WTC11 (cell line): ENCODE results near the gene KRT72. TPM values are rescaled to one million over a fixed set of nuclear protein-coding genes. Genes with fewer than 3 reads are reported as not detected.
A peak's percentile ranks its signal among the peaks of the same experiment; 100 is the strongest.

Experiments used
- ATAC-seq: fragments of 200-7000 bp; cut with Tn5 transposase; 2 replicates; pipeline ENCODE4 v1.10.0; 2021; ENCODE audit warnings: mild to moderate bottlenecking, moderate library complexity
- CTCF ChIA-PET: fragments of 300-600 bp; sonication (Branson Sonifier 250); formaldehyde crosslinking; loops from one replicate; lab custom pipeline; 2021; ENCODE audit warnings: antibody characterized with exemption; lab: Charles Lee
- POLR2A ChIA-PET: fragments of 350-600 bp; sonication (Branson Sonifier 250); formaldehyde crosslinking; loops from one replicate; lab custom pipeline; 2021; ENCODE audit warnings: antibody characterized with exemption; lab: Charles Lee
- DNase-seq: peaks from one replicate; pipeline ENCODE4 v3.0.0; 2021; ENCODE audit warnings: low spot score
- H3K27ac Mint-ChIP-seq: 2 replicates; pipeline ENCODE4 v1.8.0; 2021; ENCODE audit warnings: mixed read lengths
- H3K27me3 Mint-ChIP-seq: 2 replicates; pipeline ENCODE4 v1.8.0; 2021; ENCODE audit warnings: low read depth, mild to moderate bottlenecking, moderate library complexity, mixed read lengths
- H3K36me3 Mint-ChIP-seq: 2 replicates; pipeline ENCODE4 v1.8.0; 2021; ENCODE audit warnings: mixed read lengths
- H3K4me1 Mint-ChIP-seq: 2 replicates; pipeline ENCODE4 v1.8.0; 2022; ENCODE audit warnings: mixed read lengths
- H3K4me3 Mint-ChIP-seq: 2 replicates; pipeline ENCODE4 v1.8.0; 2021; ENCODE audit warnings: mild to moderate bottlenecking, moderate library complexity, mixed read lengths
- H3K9me3 Mint-ChIP-seq: 2 replicates; pipeline ENCODE4 v1.8.0; 2021; ENCODE audit warnings: mixed read lengths
- CREB1 ChIP-seq: sonication (generic); formaldehyde crosslinking; IDR thresholded peaks from 2 replicates; pipeline ENCODE4 v1.8.0; 2023; ENCODE audit warnings: mild to moderate bottlenecking, missing genetic modification reagents
- FOXK1 ChIP-seq: sonication (generic); formaldehyde crosslinking; IDR thresholded peaks from 2 replicates; pipeline ENCODE4 v1.8.0; 2022; ENCODE audit warnings: mild to moderate bottlenecking, moderate library complexity, missing genetic modification reagents
- FOXP1 ChIP-seq: sonication (generic); formaldehyde crosslinking; IDR thresholded peaks from 2 replicates; pipeline ENCODE4 v1.8.0; 2022; ENCODE audit warnings: missing genetic modification reagents, mild to moderate bottlenecking, moderate library complexity, borderline replicate concordance
- GRHL2 ChIP-seq: fragments of 250-450 bp; sonication (Bioruptor Pico); IDR thresholded peaks from 2 replicates; pipeline ENCODE4 v1.8.0; 2022; ENCODE audit warnings: mild to moderate bottlenecking, moderate library complexity; ENCODE audit not compliant: insufficient replicate concordance, severe bottlenecking
- HMGA2 ChIP-seq: fragments of 250-450 bp; sonication (Bioruptor Pico); IDR thresholded peaks from 2 replicates; pipeline ENCODE4 v1.4.0; 2021; ENCODE audit warnings: mild to moderate bottlenecking, moderate library complexity
- JUN ChIP-seq: sonication (generic); formaldehyde crosslinking; IDR thresholded peaks from 2 replicates; pipeline ENCODE4 v1.8.0; 2023; ENCODE audit warnings: mild to moderate bottlenecking, missing genetic modification reagents
- SOX15 ChIP-seq: fragments of 250-450 bp; sonication (Bioruptor Pico); IDR thresholded peaks from 2 replicates; pipeline ENCODE4 v1.9.0; 2021; ENCODE audit warnings: mild to moderate bottlenecking
- TEAD1 ChIP-seq: sonication (generic); formaldehyde crosslinking; IDR thresholded peaks from 2 replicates; pipeline ENCODE4 v1.8.0; 2022; ENCODE audit warnings: mild to moderate bottlenecking, missing genetic modification reagents
- TEAD4 ChIP-seq: sonication (generic); formaldehyde crosslinking; IDR thresholded peaks from 2 replicates; pipeline ENCODE4 v1.8.0; 2022; ENCODE audit warnings: mild to moderate bottlenecking, missing genetic modification reagents
- ZNF138 ChIP-seq: sonication (generic); formaldehyde crosslinking; conservative IDR thresholded peaks from 2 replicates; pipeline ENCODE4 v1.8.1; 2022; ENCODE audit warnings: mild to moderate bottlenecking, moderate library complexity, missing genetic modification reagents
- total RNA-seq: library from RNA; stranded (reverse); gene quantifications from 3 replicates; pipeline ENCODE4 v1.2.3, GENCODE V29; 2021
- TF ChIP-seq, protein P1 (sequence below): sonication (generic); formaldehyde crosslinking; IDR thresholded peaks from 2 replicates; pipeline ENCODE4 v1.8.1; 2023; ENCODE audit warnings: mild to moderate bottlenecking, moderate library complexity, missing genetic modification reagents
- TF ChIP-seq, protein P2 (sequence below): sonication (generic); formaldehyde crosslinking; IDR thresholded peaks from 2 replicates; pipeline ENCODE4 v1.8.1; 2022; ENCODE audit warnings: missing genetic modification reagents, borderline replicate concordance
- TF ChIP-seq, protein P3 (sequence below): sonication (generic); formaldehyde crosslinking; IDR thresholded peaks from 2 replicates; pipeline ENCODE4 v1.8.0; 2023; ENCODE audit warnings: missing genetic modification reagents
- TF ChIP-seq, protein P4 (sequence below): sonication (generic); formaldehyde crosslinking; IDR thresholded peaks from 2 replicates; pipeline ENCODE4 v1.8.1; 2023; ENCODE audit warnings: mild to moderate bottlenecking, missing genetic modification reagents, borderline replicate concordance
- TF ChIP-seq, protein P5 (sequence below): sonication (generic); formaldehyde crosslinking; conservative IDR thresholded peaks from 2 replicates; pipeline ENCODE4 v1.8.1; 2023; ENCODE audit warnings: mild to moderate bottlenecking, low read depth, missing genetic modification reagents, moderate library complexity

KRT72 gene
- total RNA-seq, 1 experiment from 2014 or later, result not detected

DNA sequence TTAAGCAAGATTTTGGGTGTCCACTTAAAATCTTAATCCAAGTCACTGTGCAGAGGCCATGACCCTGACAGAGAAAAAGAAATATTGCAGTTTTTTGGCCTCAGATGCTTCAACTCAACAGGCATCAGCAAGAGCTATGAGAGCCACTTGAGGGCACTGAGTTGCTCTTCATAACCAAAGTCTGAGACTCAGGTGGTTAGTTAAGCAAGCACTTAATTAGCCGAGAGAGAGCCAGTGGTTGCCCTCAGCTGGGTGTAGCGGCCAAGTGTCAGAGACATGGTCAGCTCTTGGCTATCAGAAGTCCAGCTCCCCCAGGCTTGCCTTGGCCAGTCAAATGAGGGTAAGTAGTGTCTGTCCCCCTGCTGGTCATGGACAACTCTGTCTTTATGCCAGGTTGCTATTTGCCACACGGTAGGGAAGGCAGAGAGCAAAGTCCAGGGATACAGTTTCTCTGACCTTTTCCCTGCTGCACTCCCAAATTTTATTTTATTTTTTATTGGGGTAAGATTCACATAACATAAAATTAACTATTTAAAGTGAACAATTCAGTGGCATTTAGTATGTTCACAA lies 39.3 kb downstream of the KRT72 start:
- POLR2A ChIA-PET, result no interaction called here
- ATAC-seq, result 0 out of 2 replicates have a peak, but pooled peaks have one; percentile 22
- TF ChIP-seq, protein P1, sequence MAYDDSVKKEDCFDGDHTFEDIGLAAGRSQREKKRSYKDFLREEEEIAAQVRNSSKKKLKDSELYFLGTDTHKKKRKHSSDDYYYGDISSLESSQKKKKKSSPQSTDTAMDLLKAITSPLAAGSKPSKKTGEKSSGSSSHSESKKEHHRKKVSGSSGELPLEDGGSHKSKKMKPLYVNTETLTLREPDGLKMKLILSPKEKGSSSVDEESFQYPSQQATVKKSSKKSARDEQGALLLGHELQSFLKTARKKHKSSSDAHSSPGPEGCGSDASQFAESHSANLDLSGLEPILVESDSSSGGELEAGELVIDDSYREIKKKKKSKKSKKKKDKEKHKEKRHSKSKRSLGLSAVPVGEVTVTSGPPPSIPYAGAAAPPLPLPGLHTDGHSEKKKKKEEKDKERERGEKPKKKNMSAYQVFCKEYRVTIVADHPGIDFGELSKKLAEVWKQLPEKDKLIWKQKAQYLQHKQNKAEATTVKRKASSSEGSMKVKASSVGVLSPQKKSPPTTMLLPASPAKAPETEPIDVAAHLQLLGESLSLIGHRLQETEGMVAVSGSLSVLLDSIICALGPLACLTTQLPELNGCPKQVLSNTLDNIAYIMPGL (CRISPR knock-in tag), result no peak
- TF ChIP-seq, protein P2, sequence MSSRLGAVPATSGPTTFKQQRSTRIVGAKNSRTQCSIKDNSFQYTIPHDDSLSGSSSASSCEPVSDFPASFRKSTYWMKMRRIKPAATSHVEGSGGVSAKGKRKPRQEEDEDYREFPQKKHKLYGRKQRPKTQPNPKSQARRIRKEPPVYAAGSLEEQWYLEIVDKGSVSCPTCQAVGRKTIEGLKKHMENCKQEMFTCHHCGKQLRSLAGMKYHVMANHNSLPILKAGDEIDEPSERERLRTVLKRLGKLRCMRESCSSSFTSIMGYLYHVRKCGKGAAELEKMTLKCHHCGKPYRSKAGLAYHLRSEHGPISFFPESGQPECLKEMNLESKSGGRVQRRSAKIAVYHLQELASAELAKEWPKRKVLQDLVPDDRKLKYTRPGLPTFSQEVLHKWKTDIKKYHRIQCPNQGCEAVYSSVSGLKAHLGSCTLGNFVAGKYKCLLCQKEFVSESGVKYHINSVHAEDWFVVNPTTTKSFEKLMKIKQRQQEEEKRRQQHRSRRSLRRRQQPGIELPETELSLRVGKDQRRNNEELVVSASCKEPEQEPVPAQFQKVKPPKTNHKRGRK, result no peak
- TF ChIP-seq ZNF138 (no peak), CREB1 (CRISPR knock-in tag) (no peak), JUN (CRISPR knock-in tag) (no peak), FOXK1 (CRISPR knock-in tag) (no peak), SOX15 (CRISPR knock-in tag) (no peak)
- TF ChIP-seq, protein P3, sequence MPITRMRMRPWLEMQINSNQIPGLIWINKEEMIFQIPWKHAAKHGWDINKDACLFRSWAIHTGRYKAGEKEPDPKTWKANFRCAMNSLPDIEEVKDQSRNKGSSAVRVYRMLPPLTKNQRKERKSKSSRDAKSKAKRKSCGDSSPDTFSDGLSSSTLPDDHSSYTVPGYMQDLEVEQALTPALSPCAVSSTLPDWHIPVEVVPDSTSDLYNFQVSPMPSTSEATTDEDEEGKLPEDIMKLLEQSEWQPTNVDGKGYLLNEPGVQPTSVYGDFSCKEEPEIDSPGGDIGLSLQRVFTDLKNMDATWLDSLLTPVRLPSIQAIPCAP, result no peak

DNA sequence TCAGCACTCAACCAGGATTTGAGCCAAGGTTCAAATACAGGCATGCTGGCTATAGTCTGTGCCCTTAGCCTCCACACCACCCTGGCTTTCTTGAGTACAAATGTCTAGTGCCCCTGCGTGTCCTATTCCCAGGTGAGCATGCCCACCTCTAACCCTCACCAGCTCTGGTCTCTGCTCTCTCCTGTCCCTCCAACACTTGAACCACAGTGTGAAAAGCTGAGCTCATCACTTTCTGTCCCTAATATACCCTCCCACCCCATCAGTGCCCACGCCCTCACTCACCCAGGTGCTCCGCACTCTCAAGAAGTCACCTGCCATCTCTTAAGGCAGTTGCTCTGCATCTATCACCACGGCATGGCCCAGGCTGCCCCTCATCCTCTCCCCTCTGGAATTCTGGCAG lies 41.3 kb downstream of the KRT72 start:
- Mint-ChIP-seq H3K27me3 (peaks cover 2% of the 10 kb centered on the region; the same call in 1 of the 2 replicates), H3K4me1 (no peaks in the 10 kb centered on the region), H3K36me3 (no peaks in the 10 kb centered on the region), H3K9me3 (no peaks in the 10 kb centered on the region), H3K4me3 (no peak overlapping the region), H3K27ac (no peak overlapping the region)
- DNase-seq, result no peak
- ChIA-PET POLR2A (no interaction called here), CTCF (interaction anchor here (1.3 to 3.2 kb wide), 3 partner anchors 14 to 164 kb away, joined by 4 to 24 read pairs (median 5); no protein-coding TSS in a partner anchor)
- no peak for ATAC-seq
- no peak for TF ChIP-seq TEAD1 (CRISPR knock-in tag)
- no peak for TF ChIP-seq GRHL2 (CRISPR knock-in tag)
- TF ChIP-seq, all 79 proteins: peak for 0

More for the DNA sequence above, 39.3 kb downstream of the KRT72 start:
- H3K27ac Mint-ChIP-seq, result no peak overlapping the region
- H3K4me1 Mint-ChIP-seq, result no peaks in the 10 kb centered on the region
- H3K4me3 Mint-ChIP-seq, result no peak overlapping the region
- no peak for DNase-seq
- no peaks in the 10 kb centered on the region for H3K36me3 Mint-ChIP-seq
- no peaks in the 10 kb centered on the region for H3K9me3 Mint-ChIP-seq
- H3K27me3 Mint-ChIP-seq, result no peaks in the 10 kb centered on the region; the same call in 1 of the 2 replicates
- CTCF ChIA-PET, result interaction anchor here (0.6 to 3.2 kb wide), 23 partner anchors 9 to 547 kb away, joined by 3 to 24 read pairs (median 4); partner anchors contain the start of genes KRT71 and KRT74

DNA sequence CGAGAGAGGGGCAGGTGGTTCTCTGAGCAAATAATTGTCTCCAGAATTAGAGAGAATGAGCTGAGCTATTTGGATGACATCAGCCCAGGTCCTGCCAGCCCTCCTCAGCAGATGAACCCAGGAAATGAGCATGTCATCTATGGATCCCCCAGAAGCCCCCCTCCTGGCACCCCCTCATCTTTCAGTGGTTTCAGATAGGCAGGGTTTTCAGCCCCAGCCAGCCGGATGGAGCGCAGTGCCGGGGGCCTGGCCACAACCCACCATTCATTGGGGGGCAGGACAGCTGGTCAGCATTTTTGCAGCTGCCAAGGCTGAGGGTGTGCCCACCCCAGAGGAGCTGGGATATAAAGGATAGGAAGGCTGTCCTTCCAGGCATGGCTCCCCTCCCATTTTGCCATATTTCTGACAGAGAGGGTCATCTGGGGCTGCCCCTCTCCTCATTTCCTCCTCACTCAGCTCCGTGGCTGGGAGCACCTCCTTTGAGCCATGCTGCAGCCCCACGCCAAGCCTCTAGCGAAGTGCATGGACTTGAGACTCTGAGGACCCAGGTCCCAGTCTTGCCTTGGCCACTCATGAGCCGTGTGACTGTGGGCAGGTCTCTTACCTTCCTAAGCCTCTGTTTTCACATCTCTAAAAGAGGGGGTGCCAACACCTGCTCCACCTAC lies 42.4 kb downstream of the KRT72 start:
- ChIA-PET POLR2A (no interaction called here), CTCF (interaction anchor here (1.7 kb wide), 1 partner anchor 13 kb away, joined by 5 read pairs; no protein-coding TSS in a partner anchor)
- peaks cover 2% of the 10 kb centered on the region; the same call in 1 of the 2 replicates for H3K27me3 Mint-ChIP-seq
- no peak overlapping the region for H3K4me3 Mint-ChIP-seq
- H3K4me1 Mint-ChIP-seq, result no peaks in the 10 kb centered on the region
- H3K9me3 Mint-ChIP-seq, result no peaks in the 10 kb centered on the region
- no peak for TF ChIP-seq HMGA2 (CRISPR knock-in tag)
- ATAC-seq (no peak), DNase-seq (no peak)
- no peak overlapping the region for H3K27ac Mint-ChIP-seq
- H3K36me3 Mint-ChIP-seq, result no peaks in the 10 kb centered on the region

DNA sequence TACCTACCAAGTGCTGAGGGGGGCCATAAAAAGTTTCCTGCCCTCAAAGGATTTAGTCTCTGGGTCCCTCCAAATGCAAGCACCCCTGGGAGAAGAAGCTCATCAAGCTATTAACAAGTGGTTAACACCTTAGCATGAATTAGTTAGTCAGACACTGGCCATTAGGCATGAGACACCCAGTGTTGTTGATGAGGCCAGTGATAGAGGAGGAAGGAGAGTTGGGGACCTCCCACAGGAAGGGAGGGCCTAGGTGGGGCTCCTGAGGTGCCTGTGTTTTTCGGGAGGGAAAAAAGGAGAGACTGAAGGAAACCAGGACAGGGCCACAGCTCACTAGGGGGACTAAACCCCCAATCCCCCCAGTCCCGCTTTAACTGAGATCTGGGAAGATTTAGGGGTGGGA lies 43.8 kb downstream of the KRT72 start:
- ChIA-PET POLR2A (no interaction called here), CTCF (interaction anchor here (0.6 kb wide), 1 partner anchor 432 kb away, joined by 4 read pairs; no protein-coding TSS in a partner anchor)
- H3K27ac Mint-ChIP-seq, result no peak overlapping the region
- no peaks in the 10 kb centered on the region for H3K4me1 Mint-ChIP-seq
- peaks cover 2% of the 10 kb centered on the region; the same call in 1 of the 2 replicates for H3K27me3 Mint-ChIP-seq
- DNase-seq, result no peak
- no peaks in the 10 kb centered on the region for H3K36me3 Mint-ChIP-seq
- H3K4me3 Mint-ChIP-seq, result no peak overlapping the region
- ATAC-seq, result no peak
- no peaks in the 10 kb centered on the region for H3K9me3 Mint-ChIP-seq
- TF ChIP-seq, protein P4, sequence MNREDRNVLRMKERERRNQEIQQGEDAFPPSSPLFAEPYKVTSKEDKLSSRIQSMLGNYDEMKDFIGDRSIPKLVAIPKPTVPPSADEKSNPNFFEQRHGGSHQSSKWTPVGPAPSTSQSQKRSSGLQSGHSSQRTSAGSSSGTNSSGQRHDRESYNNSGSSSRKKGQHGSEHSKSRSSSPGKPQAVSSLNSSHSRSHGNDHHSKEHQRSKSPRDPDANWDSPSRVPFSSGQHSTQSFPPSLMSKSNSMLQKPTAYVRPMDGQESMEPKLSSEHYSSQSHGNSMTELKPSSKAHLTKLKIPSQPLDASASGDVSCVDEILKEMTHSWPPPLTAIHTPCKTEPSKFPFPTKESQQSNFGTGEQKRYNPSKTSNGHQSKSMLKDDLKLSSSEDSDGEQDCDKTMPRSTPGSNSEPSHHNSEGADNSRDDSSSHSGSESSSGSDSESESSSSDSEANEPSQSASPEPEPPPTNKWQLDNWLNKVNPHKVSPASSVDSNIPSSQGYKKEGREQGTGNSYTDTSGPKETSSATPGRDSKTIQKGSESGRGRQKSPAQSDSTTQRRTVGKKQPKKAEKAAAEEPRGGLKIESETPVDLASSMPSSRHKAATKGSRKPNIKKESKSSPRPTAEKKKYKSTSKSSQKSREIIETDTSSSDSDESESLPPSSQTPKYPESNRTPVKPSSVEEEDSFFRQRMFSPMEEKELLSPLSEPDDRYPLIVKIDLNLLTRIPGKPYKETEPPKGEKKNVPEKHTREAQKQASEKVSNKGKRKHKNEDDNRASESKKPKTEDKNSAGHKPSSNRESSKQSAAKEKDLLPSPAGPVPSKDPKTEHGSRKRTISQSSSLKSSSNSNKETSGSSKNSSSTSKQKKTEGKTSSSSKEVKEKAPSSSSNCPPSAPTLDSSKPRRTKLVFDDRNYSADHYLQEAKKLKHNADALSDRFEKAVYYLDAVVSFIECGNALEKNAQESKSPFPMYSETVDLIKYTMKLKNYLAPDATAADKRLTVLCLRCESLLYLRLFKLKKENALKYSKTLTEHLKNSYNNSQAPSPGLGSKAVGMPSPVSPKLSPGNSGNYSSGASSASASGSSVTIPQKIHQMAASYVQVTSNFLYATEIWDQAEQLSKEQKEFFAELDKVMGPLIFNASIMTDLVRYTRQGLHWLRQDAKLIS (CRISPR knock-in tag), result no peak
- TF ChIP-seq TEAD4 (no peak), FOXP1 (no peak), GRHL2 (CRISPR knock-in tag) (no peak), HMGA2 (CRISPR knock-in tag) (no peak)
- TF ChIP-seq, protein P5, sequence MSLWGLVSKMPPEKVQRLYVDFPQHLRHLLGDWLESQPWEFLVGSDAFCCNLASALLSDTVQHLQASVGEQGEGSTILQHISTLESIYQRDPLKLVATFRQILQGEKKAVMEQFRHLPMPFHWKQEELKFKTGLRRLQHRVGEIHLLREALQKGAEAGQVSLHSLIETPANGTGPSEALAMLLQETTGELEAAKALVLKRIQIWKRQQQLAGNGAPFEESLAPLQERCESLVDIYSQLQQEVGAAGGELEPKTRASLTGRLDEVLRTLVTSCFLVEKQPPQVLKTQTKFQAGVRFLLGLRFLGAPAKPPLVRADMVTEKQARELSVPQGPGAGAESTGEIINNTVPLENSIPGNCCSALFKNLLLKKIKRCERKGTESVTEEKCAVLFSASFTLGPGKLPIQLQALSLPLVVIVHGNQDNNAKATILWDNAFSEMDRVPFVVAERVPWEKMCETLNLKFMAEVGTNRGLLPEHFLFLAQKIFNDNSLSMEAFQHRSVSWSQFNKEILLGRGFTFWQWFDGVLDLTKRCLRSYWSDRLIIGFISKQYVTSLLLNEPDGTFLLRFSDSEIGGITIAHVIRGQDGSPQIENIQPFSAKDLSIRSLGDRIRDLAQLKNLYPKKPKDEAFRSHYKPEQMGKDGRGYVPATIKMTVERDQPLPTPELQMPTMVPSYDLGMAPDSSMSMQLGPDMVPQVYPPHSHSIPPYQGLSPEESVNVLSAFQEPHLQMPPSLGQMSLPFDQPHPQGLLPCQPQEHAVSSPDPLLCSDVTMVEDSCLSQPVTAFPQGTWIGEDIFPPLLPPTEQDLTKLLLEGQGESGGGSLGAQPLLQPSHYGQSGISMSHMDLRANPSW (CRISPR knock-in tag), result no peak
